HG03135 (cell line): ENCODE data around the gene MEIOSIN.
"Not testable (repeated sequence)": the region's sequence is repeated elsewhere in the genome, so short reads cannot be mapped to it uniquely, and the experiment has no call there.

Source experiments
- ATAC-seq: cut with Tn5 transposase; IDR thresholded peaks from one replicate; pipeline ENCODE4 v1.9.1; 2021; ENCODE audit warnings: mild to moderate bottlenecking, moderate library complexity; ENCODE audit not compliant: unreplicated experiment

The MEIOSIN gene, protein sequence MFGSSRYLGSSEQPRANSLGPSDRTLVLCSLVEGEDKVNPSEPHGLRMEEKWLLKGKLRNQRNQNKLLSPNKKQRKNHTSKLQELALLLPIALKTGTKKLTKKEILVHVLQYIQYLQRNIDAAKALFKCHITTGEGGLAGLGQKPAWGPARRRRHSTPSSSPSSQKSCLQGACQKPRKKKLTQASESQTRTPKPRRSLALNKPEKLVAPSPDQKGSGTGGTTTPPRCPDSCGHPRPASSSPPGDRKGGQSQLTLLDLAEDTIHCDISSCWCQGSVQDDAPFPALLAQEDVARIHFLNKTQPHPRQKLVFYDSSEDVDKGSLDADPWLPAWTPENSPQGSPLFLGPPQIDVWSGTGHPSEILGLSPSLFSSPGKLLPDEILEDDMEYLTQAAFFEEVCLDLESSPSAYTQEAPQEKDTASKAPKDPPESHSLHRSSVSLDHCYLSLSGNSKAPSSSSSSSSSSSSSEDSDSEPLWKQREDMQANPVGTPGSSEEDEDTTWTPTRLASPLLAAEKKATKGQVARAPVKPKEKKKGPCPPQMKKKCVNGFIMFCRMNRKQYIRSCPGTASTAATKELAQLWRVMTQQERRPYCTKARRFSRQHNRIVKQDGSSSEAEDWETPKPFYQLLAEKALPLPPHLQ

DNA sequence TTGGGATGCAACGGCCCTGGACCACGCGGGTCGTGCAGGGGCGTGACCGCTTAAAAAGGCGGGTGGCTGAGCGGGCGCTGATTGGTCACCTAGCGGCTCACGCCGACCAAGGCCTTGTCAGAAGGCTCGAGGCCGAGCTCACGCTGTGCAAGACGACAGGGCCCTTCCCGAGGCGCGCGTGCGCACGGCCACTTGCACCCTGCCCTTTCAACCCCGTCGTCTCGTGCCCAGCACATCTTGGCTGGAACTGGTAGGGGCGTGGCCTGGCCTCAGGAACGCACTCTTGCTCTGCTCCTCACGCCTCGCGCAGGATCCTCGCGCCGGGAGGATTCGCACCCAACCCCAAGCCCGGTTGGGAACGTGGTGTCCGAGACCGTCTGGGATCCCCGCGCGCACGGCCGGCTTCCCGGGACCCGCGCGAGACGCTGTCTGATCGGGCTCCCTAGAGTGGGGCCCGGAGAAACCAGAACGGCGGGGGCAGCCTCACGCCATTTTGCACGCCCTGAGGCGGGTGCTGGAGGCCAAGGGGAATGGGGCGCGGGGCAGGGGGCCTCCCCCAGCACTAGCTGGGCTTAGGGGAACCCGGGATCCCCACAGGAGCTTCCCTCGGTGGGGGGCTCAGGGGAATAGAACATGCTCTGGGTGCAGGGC lies at the start of gene MEIOSIN:
Gene MEIOSIN (plus strand): TSS at position 280 of the 651 bp plus-strand sequence. CDS start 1,938 bp downstream, outside the sequence.
- ATAC-seq = no peak

DNA sequence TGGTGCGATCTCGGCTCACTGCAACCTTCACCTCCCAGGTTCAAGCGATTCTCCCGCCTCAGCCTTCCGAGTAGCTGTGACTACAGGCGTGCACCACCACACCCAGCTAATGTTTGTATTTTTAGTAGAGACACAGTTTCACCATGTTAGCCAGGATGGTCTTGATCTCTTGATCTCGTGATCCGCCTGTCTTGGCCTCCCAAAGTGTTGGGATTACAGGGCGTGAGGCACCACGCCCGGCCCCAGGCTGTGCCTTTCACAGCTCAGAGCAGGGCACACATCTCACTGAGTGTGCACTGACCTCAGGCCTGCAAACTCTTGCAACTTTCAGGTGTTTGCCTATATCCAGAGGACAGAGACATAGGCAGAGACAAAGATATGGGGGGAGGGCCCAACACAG lies 48.2 kb upstream of the MEIOSIN start:
- not testable (repeated sequence) for ATAC-seq

DNA sequence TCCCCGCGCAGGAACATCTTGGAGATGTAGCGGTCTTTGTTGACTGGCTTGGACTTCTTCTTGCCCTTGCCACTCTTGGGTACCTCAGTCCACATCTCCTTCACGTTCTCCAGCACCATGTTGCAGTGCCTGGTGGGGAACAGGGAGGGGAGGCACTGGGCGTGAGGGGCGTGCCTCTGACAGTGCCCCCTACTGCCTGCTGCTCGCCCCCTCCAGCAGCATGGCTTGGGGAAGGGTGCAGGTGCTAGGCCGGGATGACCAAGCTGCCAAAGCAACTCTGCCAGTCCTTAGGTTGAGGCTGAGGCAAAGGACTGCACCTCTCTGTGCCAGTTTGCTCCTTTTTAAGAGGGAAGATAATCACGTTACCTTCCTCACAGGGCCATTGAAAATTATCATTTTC lies 45.6 kb upstream of the MEIOSIN start:
- ATAC-seq = no peak

DNA sequence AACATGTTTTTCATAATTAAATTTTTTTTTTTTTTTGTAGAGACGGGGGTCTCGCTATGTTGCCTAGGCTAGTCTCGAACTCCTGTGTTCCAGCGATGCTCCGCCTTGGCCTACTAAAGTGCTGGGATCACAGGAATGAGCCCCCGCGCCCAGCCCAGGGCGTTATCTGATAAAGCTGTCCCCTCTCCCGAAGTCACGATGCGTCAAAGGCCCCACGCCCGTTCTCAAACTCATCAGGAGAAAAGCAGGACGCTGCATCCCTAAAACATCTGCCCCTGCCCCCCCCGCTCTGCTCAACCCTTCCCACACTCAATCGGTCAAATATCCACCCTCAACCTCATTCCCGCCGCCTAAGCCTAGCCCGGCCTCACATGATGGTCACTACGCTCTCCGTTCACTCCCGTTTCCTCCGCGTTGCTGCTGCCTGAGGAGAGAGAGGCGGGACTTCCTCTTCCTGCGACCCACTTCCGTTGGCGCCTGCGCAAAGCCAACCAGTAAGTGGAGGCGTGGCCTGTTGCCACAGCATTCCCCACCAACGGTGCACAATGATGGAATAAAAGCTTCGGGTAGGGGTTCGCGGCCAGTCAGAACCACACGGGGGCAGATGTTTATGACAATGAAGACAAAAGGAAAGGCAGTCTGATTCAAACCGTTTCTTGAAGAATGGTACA lies 41.6 kb upstream of the MEIOSIN start, which contains the start of gene SNRPD2:
Gene SNRPD2 (minus strand): TSS at position 438 of the 671 bp plus-strand sequence. CDS start 65 bp downstream, at position 373.
- ATAC-seq = peak; percentile 48

DNA sequence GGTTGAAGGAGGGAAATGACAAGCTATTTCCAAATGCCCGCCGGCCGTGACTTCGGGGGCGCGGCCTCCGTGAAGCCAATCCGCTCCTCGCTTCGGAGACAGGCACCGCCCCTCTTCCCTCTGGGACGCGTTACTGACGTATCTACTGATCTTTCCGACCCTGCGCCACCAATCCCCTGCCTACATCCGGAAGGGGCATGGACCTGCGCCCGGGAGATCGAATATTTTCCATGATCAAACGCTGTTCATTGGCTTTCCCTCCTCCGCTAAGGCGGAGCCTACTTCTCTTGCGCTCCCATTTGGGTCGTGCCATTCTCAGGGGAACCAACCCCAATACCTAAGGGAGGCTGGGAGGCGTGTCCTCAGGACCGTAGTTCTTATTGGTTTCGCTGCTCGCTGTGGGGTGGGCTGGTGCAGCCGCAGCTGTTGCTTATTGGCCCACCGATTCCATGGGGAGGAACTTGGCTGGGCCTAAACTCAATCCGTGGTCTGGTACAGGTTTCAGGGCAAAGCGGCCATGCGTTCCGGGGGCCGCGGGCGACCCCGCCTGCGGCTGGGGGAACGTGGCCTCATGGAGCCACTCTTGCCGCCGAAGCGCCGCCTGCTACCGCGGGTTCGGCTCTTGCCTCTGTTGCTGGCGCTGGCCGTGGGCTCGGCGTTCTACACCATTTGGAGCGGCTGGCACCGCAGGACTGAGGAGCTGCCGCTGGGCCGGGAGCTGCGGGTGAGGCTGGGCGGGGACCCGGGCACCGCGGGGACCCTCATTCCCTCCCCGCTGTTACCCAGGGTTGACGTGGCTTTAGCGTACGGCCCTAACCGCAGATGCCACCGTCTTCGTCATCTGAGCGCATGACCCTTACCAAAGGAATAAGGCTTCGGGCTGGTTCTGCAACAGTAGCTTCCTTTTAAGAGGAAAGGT lies 40.8 kb upstream of the MEIOSIN start, which contains the start of gene QPCTL:
Gene QPCTL (plus strand): TSS at position 480 of the 919 bp plus-strand sequence. CDS start 38 bp downstream, at position 518.
- peak; percentile 83 for ATAC-seq

DNA sequence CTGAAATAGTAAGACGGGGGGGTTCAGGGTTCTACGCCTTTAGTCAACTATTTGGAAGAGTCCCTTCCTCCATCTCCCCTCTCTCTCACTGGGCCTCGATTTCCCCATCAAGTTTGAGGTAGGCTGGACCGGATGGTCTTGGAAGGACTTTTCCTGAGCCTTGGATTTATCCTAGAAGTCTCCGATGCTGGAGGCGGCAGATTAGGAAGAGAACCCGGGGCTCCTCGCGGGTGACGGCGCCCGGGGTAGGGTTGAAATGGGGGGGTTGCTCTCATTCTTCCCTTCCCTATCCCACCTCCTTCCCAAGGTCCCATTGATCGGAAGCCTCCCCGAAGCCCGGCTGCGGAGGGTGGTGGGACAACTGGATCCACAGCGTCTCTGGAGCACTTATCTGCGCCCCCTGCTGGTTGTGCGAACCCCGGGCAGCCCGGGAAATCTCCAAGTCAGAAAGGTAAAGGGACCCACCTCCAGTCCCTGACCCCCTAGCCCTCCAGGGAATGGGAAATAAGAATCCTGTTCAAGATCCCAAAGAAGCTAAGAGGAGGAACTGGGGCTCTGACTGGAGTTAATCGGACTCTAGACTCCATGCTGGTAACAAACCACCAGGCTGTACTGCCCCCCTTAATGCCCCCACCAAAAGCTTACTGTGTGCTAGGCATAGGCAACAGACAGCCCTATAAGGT lies 40.0 kb upstream of the MEIOSIN start:
- no peak for ATAC-seq

DNA sequence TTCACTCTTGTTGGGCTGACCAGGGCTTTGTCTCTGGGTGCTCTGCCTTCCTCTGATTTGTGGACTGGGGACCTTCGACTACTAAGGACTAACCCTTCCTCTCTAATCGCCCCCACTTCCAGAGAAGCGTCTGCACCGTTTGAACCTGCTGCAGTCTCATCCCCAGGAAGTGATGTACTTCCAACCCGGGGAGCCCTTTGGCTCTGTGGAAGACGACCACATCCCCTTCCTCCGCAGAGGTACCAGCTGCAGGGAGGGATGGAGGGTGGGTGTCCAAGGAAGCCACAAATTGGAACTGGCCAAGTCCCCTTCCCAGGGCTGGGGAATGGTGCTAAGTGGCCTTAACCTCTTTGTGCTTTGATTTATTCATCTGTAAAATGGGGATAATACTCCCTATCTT lies 31.6 kb upstream of the MEIOSIN start:
- no peak for ATAC-seq

DNA sequence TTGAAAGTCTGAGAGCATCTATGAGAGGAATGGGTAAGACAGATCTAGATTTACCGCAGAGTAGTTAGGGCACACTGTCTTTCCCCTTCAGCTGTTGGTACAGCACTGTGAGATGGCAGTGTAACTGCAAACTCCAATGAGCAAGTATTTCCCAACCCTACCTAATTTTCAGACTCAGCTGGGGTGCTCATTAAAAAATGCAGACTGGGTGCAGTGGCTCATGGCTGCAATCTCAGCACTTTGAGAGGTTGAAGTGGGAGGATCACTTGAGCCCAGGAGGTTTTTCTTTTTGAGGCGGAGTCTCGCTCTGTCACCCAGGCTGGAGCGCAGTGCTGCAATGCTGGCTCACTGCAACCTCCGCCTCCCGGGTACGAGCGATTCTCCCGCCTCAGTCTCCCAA lies 28.1 kb upstream of the MEIOSIN start:
- no peak for ATAC-seq

DNA sequence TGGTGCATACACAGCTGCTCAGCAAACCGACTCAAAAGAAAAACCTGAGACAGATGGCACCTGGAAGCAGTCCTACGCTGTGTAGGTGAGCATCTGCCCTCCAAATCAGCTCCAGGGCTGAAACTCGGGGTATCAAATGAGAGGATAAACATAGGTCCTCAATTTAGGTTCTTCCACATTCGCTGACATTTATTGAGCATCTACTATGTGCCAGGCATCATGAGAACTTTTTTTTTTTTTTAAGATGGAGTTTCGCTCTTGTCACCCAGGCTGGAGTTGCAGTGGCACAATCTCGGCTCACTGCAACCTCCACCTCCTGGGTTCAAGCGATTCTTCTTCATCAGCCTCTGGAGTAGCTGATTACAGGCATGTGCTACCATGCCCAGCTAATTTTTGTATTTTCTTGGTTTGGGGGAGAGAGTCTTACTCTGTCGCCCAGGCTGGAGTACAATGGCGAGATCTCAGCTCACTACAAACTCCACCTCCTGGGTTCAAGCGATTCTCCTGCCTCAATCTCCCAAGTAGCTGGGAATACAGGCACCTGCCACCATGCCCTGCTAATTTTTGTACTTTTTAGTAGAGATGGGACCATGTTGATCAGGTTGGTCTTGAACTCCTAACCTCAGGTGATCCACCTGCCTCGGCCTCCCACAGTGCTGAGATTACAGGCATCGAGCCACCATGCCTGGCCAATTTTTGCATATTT lies 27.4 kb upstream of the MEIOSIN start:
- ATAC-seq = no peak

DNA sequence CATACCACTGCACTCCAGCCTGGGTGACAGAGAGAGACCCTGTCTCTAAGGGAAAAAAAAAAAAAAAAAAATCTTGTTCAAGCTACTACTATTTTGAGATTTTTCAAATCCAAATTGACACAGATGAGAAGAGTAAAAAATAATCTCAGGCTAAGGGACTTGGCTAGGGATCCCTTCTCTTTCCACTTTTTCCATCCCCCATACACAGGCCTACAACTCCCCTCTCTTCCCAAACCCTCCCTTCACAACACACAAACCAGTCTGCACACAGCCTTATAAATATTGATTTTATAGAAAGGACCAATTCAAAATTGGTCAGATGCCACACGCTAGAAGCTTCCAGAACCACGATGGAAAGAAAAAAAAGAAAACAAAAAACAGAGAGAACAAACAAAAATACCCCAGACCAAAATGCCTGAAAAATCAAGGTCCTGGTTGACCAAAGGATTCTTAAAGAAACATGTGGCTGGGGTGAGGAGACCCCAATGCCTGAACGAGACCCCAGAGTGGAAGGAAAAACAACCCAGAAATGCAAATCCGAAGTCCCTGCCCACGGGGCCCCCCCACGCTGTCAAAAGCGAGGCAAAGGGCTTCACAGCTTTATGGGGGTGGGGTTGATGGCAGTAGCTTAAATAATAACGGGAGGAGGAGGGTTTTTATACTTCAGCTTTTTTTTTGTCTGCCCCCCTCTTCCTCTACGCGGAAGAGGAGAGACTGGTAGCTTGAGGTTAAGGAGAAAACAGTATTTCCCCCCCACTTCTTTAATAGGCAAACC lies 22.7 kb upstream of the MEIOSIN start:
- no peak for ATAC-seq

DNA sequence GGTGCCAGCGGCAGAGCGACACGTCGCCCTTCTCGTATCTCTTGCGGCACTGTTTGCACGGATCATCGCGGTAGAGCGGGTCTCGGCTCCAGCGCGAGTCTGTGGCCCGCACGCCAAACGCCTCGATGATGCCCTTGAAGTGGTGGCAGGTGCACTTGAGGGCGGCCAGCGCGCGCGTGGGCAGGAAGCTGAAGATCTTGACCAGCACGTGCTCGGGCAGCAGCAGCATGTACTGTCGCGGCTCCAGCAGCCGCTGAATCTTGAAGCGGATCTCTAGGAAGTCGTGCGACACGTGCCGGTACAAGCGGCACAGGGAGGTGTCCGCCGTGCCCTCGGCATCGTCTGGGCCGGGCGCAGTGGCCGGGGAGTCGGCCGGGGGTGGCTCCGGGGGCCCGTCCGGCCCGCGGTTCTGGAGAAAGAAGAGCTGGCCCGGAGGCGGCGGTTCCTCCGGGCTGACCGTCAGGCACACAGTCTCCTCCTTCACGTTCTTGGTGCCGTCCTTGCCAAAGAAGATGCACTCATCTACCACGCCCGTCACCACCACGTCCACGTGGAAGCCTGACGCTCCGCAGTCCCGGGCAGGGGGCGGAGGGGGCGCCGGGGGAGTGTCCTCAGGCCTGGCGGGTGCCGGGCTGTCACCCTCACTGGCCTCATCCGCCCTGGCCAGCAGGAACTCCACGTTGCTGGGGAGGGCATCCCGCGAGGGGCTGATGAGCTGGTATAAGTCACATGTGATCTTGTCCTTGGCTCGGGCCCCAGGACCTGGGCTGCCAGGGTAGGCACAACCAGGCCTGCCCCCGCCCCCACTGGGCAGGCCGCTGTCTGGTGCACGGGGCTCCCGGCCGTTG lies 21.2 kb upstream of the MEIOSIN start:
- no peak for ATAC-seq

DNA sequence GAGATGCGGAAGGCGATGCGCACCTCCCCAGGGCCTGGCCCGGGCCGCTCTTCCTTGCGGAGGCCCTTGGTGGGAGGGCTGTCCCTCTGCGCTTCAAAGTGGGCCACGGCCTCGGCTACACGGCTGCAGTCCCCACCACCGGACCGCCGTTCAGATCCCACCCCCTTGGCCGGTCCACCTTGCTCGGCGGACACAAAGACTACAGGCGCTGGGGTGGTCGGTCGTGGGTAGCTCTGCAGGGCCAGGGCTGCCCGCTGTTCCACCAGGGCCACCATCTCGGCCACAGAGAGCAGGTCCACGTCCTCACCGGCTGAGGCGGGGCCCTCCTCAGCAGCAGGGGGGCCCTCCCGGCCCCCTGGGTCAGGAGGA lies 20.6 kb upstream of the MEIOSIN start:
- no peak for ATAC-seq

DNA sequence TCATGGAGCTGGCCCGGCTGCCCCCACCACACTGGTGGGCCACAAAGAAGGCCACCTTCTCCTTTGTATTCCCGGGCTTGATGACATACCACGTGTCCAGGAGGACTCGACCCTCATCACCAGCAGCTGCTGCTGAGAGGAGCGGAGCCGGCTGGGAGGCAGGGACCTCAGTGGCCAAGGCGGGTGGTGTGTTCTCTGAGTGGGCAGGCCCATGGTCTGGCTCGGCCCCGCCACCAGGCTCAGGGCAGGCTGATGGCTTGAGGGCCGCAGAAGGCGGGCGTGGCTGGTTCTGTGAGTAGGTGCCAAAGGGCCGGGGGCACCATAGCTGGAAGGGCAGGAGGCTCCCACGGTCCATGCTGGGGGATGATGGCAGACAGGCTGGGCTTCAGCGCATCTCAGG lies 20.1 kb upstream of the MEIOSIN start:
- no peak for ATAC-seq

DNA sequence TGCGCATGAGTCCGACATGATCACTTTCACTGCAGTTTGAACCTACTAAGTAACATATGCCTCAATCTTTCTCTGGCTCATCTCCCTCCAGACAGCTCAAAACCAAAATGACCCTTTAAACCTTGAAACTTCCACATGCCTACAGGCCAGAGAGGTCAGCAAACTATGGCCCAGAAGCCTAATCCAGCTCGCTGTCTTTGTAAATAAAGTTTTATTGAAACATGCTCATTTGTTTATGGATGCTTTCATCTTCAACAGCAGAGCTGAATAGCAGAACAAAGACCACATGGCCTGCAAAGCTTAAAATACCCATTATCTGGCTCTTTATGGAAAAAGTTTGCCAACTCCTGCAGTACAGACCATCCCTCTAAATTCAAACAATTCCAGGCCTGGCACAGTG lies 18.1 kb upstream of the MEIOSIN start:
- no peak for ATAC-seq

DNA sequence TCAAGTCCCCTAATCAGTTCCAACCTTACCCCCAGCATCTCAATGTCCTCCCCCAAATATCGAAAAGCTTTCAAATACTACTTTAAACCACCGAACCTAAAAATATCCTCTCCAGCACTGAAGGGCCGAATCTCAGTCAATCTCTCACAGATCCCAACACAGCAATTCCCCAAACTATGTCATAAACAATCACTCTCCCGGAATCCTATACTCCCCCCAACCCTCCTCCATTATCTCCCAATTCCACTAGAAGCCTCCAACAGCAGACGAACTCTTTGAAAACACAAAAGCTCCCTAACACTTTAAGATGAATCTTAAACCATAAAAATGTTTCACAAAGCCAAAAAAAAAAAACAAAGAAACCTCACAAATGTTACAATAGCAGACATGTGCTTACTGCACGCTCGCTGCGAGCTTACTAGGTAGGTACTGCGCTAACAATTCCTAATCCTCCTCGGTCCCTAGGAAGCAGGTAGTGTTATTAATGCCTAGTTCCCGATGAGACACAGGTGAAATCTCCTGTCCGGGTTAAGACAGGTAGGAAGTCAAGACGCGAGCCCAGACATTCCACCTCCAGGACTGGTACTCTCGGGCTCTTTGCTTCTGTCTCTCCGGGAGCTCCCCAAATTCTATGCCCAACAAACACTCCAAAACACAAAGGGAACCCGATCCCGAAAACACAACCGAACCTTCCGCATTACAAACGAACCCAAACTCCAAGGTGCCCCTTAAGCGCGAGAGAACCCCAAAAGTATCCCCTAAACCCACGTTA lies 16.7 kb upstream of the MEIOSIN start:
- ATAC-seq = no peak
